ENCODE results near the gene CRACR2B. TPM values are rescaled to one million over a fixed set of nuclear protein-coding genes. Genes with fewer than 3 reads are reported as not detected.

Gene CRACR2B
- total RNA-seq, 3 donors from 2014 or later: 0.18 to 0.30 (median 0.28) TPM

DNA sequence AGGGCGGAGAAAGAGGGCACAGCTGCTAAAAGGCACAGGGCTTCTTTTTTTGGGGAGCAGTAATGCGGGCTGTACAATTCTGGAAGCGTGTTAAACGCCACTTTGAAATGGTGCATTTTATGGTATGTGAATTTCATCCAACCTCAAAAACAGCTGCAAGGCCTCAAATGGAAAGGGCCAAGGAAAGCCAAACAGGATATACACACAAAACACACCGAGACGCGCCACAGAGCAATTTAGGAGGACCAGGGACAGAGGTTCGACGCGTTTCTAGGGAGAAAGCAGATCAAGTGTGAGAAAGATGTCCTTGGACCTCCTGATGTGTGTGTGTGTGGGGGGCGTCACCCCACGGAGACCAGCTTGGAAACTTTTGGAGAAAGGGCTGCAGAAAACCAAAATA lies 46.0 kb downstream of the CRACR2B start:
- no peak for DNase-seq
- Mint-ChIP-seq H3K4me1 (ENCODE audit: low read depth) (no peaks in the 10 kb centered on the region), H3K4me3 (no peak overlapping the region), H3K36me3 (ENCODE audit: insufficient read depth) (peaks cover 18% of the 10 kb centered on the region), H3K9me3 (no peaks in the 10 kb centered on the region), H3K27me3 (ENCODE audit: low read depth) (no peaks in the 10 kb centered on the region)
- ATAC-seq: no peak

DNA sequence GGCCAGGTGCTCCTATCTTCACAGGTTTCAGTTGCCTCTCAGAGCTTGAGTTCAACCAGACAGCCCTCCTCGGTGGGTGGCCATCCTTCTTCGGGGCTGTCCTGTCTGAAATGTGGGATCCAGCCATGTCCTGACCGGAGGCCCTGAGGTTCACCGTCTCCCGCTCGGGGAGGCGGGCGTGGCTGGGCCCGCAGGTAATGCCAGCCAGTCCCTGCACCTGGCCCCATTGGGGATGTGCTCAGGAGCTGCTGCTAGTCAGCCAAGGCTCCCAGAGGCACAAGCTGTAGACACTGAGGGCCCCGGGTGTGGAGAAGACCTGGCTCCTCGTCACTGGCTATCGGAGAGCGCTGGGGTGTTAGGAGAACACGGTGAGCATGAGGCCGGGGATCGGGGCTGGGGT lies 47.5 kb downstream of the CRACR2B start:
- no peaks in the 10 kb centered on the region for H3K4me1 Mint-ChIP-seq (ENCODE audit: low read depth)
- no peak overlapping the region for H3K4me3 Mint-ChIP-seq
- H3K27me3 Mint-ChIP-seq (ENCODE audit: low read depth): no peaks in the 10 kb centered on the region
- peaks cover 23% of the 10 kb centered on the region for H3K36me3 Mint-ChIP-seq (ENCODE audit: insufficient read depth)
- ATAC-seq (no peak), DNase-seq (no peak)
- H3K9me3 Mint-ChIP-seq: no peaks in the 10 kb centered on the region

DNA sequence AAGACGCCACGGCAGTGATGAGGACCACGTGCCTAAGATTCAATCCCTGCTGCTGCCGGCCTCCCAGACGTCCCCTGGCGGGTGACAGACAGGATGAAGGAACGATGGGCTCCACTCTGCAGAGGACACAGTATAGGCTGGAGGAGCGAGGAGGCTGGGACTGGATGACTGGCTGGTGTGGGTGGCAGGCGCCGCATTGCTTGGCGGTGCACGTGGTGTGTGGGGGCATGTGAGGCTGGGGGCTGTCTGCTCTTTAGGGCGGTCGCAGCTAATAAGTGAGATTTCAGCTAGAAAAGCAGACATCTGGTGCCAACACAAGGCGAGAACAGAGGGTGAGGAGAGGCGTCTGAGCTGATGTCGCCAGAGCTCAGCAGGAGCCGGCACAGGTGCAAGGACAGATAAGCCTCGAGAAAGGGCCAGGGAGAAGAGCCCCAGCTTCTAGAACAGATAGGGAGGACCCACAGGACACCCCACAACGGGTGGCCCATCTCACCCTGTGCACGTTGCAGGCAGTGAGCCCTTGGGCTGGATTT lies 48.1 kb downstream of the CRACR2B start:
- H3K4me1 Mint-ChIP-seq (ENCODE audit: low read depth): no peaks in the 10 kb centered on the region

DNA sequence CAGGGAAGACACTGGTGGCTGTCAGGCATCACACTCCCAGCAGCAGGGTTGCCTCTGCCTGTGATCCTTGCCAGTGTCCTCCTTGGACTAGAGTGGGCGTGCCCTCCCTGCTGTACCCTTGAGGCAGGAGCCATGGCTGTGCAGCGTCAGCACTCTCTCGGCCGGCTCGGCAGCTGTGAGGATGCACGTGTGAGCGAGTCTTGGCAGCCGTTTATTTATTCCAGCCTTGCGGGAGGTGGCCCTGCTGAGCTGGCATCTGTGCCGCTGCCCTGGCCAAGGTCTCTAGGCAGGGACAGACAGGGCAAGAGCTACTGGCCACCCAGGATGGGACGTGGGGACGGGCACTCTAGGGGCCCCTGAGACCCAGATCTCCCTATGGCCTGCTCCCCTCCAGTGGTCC lies 48.8 kb downstream of the CRACR2B start:
- ATAC-seq: no peak
- H3K27me3 Mint-ChIP-seq (ENCODE audit: low read depth): no peaks in the 10 kb centered on the region
- no peak overlapping the region for H3K4me3 Mint-ChIP-seq
- H3K9me3 Mint-ChIP-seq: no peaks in the 10 kb centered on the region
- peaks cover 30% of the 10 kb centered on the region for H3K36me3 Mint-ChIP-seq (ENCODE audit: insufficient read depth)
- H3K4me1 Mint-ChIP-seq (ENCODE audit: low read depth): no peaks in the 10 kb centered on the region
- no peak for DNase-seq

More for the DNA sequence above, 48.1 kb downstream of the CRACR2B start:
- ATAC-seq (no peak), DNase-seq (no peak)
- Mint-ChIP-seq H3K9me3 (no peaks in the 10 kb centered on the region), H3K4me3 (no peak overlapping the region), H3K36me3 (ENCODE audit: insufficient read depth) (peaks cover 27% of the 10 kb centered on the region), H3K27me3 (ENCODE audit: low read depth) (no peaks in the 10 kb centered on the region)

DNA sequence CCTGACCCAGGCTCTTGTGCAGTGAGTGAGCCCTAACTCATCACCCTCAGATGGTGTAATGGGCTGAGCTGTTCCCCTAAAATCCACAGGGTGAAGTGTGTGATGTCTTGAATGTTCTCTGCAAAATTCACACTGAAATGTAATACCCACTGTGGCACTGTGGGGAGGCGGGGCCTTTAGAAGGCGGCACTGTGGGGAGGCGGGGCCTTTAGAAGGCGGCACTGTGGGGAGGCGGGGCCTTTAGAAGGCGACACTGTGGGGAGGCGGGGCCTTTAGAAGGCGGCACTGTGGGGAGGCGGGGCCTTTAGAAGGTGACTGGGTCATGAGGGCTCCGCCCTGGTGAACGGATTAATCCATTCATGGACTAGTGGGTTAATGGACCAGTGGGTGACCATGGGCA lies 49.8 kb downstream of the CRACR2B start:
- Mint-ChIP-seq H3K4me1 (ENCODE audit: low read depth) (no peaks in the 10 kb centered on the region), H3K36me3 (ENCODE audit: insufficient read depth) (peaks cover 33% of the 10 kb centered on the region), H3K4me3 (no peak overlapping the region), H3K27me3 (ENCODE audit: low read depth) (no peaks in the 10 kb centered on the region), H3K9me3 (no peaks in the 10 kb centered on the region)
- DNase-seq: no peak
- ATAC-seq: peak; percentile 66 to 74

DNA sequence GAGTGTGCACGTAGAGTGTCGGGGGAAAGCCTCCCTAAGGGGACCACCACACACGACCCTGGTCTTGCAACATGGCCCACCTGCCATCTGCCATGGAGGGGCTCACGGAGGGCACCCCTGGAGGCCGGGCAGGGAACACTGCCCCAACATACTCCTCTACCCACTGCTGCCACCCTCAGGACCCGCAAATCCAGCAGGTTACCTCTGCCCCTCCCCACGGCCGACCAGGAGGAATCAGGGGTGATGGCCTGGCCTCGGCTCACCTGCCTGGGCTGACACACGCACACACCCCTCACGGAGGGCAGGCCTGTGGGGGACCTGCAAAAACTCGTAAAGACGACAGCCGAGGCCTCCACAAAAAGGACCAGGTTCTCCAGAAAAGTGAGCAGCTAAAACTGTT lies 52.7 kb downstream of the CRACR2B start:
- Mint-ChIP-seq H3K27me3 (ENCODE audit: low read depth) (no peaks in the 10 kb centered on the region), H3K4me3 (no peak overlapping the region), H3K4me1 (ENCODE audit: low read depth) (no peaks in the 10 kb centered on the region), H3K36me3 (ENCODE audit: insufficient read depth) (peaks cover 23% of the 10 kb centered on the region), H3K9me3 (no peaks in the 10 kb centered on the region)
- DNase-seq (no peak), ATAC-seq (no peak)

Other genes starting within 250 kb of the CRACR2B start
- gene IRF7, start 212.0 kb upstream of the CRACR2B start, total RNA-seq: 10 to 100 TPM; 16.3 to 26.7 (median 17.7) TPM
- gene CDHR5, start 203.0 kb upstream of the CRACR2B start, total RNA-seq: not detected
- gene SCT, start 200.7 kb upstream of the CRACR2B start, total RNA-seq: not detected
- gene DRD4, start 190.7 kb upstream of the CRACR2B start, total RNA-seq: under 1 TPM in 2 of 3 donors, not detected in 1; 0.13 to 0.28 TPM
- gene DEAF1, start 132.7 kb upstream of the CRACR2B start, total RNA-seq: 10 to 100 TPM; 53.1 to 59.6 (median 54.5) TPM
- gene TMEM80, start 132.1 kb upstream of the CRACR2B start, total RNA-seq: 1 to 10 TPM; 6.8 to 7.5 (median 7.0) TPM
- 10 to 100 TPM in 1 of 3 donors, 1 to 10 TPM in 2; 5.2 to 13.0 (median 7.0) TPM for gene EPS8L2, start 121.7 kb upstream of the CRACR2B start, total RNA-seq
- 100 to 1,000 TPM; 281 to 316 (median 313) TPM for gene TALDO1, start 80.5 kb upstream of the CRACR2B start, total RNA-seq
- gene GATD1, start 50.4 kb upstream of the CRACR2B start, total RNA-seq: 10 to 100 TPM; 48.3 to 49.8 (median 49.7) TPM
- 1 to 10 TPM; 1.6 to 1.8 (median 1.7) TPM for gene CEND1, start 37.8 kb upstream of the CRACR2B start, total RNA-seq
- gene SLC25A22, start 29.6 kb upstream of the CRACR2B start, total RNA-seq: 100 to 1,000 TPM; 156 to 166 (median 161) TPM
- gene PIDD1, start 22.7 kb upstream of the CRACR2B start, total RNA-seq: 10 to 100 TPM; 12.6 to 18.4 (median 17.5) TPM
- 1,000 to 10,000 TPM; 3,528 to 3,995 (median 3,711) TPM for gene RPLP2, start 18.0 kb upstream of the CRACR2B start, total RNA-seq
- gene PNPLA2, start 9.0 kb upstream of the CRACR2B start, total RNA-seq: 10 to 100 TPM; 55.5 to 62.4 (median 60.2) TPM
- gene CD151, start 5.0 kb downstream of the CRACR2B start, total RNA-seq: 10 to 100 TPM; 33.5 to 39.2 (median 35.6) TPM
- gene POLR2L, start 14.6 kb downstream of the CRACR2B start, total RNA-seq: 100 to 1,000 TPM; 167 to 183 (median 174) TPM
- 1 to 10 TPM; 4.6 to 6.0 (median 5.7) TPM for gene TSPAN4, start 14.9 kb downstream of the CRACR2B start, total RNA-seq
- 100 to 1,000 TPM; 102 to 115 (median 104) TPM for gene CHID1, start 82.9 kb downstream of the CRACR2B start, total RNA-seq
- gene AP2A2, start 98.0 kb downstream of the CRACR2B start, total RNA-seq: 10 to 100 TPM; 30.4 to 41.7 (median 38.0) TPM
- gene MUC6, start 208.8 kb downstream of the CRACR2B start, total RNA-seq: under 1 TPM in 1 of 3 donors, not detected in 2; 0.30 TPM
- gene MUC2, start 247.0 kb downstream of the CRACR2B start, total RNA-seq: under 1 TPM; 0.08 to 0.30 (median 0.24) TPM